KBM-7 (cell line): ENCODE results near the gene PLA2G2F.
A peak's percentile ranks its signal among the peaks of the same experiment; 100 is the strongest.
"Not testable (repeated sequence)": the region's sequence is repeated elsewhere in the genome, so short reads cannot be mapped to it uniquely, and the experiment has no call there.

Experiments used
- DNase-seq: peaks from one replicate; pipeline ENCODE4 v3.0.0-alpha.2; 2015
- in situ Hi-C: fragments of 300-500 bp; cut with MboI; formaldehyde crosslinking; loops from 2 replicates; pipeline ENCODE4 v1.14.3; 2020; ENCODE audit warnings: low sequenced_read_pairs, low pct_unique_long_range_greater_than_20kb, mixed read lengths

Gene PLA2G2F

GRCh38 chr1:20111452-20111851, 27.7 kb upstream of the PLA2G2F start:
- in situ Hi-C loops, result no loop called here
- no peak for DNase-seq

DNA sequence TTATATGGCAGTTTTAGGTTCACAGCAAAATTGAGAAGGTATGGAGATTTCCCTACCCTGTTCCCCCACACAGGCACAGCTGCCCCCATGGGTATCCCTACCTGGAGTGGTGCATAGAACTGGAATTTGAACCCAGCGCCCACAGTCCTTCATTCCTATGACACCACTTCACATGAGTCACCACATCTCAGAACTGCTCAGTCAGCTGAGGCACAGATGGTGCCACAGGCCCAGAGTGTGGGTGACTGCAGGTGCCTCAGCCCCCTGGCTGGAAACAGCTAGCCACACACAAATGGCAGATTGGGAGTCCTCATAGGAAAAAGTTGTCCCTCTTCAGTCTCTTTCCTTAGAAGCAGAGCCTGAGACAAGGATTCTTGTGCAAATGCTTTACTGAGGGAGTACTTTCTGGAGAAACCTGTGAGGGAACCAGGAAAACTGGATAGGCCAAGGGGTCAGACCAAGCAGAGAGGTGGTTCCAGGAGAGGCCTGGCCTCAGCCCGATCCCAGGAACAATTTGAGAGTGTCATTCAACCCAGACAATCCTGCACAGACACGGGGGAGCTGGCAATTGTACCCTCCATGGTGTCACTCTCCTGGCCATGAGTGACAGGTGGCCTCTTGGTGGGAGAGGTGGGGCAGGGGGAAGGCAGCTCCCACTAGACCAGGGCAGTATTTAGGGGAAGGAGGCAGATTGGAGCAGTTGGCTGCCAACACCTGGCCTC, 26.7 kb upstream of the PLA2G2F start:
- in situ Hi-C loops, result no loop called here
- DNase-seq, result no peak

GRCh38 chr1:20114021-20114648, 25.0 kb upstream of the PLA2G2F start:
- in situ Hi-C loops, result no loop called here
- no peak for DNase-seq

- in situ Hi-C loops, result no loop called here
- no peak for DNase-seq
Observed at GRCh38 chr1:20115479-20115878, 23.6 kb upstream of the PLA2G2F start.

DNA sequence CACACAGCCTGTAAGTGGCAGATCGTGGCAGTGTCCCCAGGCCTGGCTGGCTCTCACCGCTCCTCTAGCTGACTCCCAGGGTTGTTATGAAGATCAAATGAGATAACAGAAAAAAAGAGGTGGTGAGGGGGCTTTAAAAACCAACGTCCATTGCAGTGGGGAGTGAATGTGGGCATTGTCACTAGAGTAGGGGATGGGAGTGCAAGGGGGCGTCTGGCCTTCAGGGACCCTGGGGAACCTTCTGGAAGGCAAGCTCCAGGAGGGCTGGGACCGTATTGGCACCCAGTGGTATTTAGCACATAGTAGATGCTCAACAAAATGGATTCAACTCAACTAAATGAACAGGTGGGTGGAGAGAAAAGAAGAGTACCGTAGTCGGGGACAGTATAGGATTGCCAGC, 23.2 kb upstream of the PLA2G2F start:
- no peak for DNase-seq
- in situ Hi-C loops, result no loop called here

DNA sequence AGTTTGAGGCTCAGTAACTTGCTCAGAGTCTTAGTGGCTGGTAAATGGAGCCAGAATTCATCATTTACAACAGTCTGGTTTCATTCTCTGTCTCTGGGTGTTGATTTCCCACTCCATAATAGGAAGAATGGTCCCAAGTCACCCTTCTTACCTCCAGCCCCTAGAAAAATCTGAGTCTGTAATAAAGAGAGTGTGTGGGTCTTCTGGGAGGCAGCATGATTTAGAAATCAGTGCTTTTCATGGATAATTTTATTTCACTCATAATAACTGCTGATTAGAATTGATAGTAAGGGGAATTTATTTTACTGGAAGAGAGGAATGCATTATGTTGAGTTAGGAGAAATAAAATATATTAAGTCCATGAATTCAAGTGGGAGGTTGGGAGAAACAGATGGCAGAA, 21.9 kb upstream of the PLA2G2F start:
- no peak for DNase-seq
- in situ Hi-C loops, result no loop called here

- DNase-seq, result no peak
- in situ Hi-C loops, result no loop called here
Observed at GRCh38 chr1:20119347-20119746, 19.8 kb upstream of the PLA2G2F start, which contains the start of gene PLA2G2D. Gene PLA2G2D (minus strand): TSS chr1:20119536. CDS start chr1:20119498, 38 bp downstream.

DNA sequence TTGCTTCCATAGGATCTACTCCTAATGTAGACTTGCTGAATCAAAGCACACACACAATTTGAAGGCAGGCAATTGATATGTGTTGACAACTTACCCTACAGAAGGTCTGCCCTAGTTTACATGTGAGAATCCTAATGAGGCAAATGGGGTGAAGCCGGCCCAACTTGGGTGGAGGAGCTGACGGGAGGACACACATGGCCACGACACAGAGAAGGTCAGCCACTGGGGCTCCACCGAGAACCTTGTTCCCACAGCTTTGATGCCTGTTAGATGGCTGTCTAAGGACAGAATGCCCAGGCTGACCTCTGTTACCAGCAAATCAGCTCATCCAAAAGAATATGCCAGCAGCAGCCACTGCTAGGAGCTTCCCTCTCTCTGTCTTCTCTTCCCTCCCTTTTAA, 18.3 kb upstream of the PLA2G2F start:
- in situ Hi-C loops, result no loop called here
- DNase-seq, result no peak

GRCh38 chr1:20123722-20124455, 15.2 kb upstream of the PLA2G2F start:
- peak; percentile 41 for DNase-seq
- in situ Hi-C loops, result no loop called here

DNA sequence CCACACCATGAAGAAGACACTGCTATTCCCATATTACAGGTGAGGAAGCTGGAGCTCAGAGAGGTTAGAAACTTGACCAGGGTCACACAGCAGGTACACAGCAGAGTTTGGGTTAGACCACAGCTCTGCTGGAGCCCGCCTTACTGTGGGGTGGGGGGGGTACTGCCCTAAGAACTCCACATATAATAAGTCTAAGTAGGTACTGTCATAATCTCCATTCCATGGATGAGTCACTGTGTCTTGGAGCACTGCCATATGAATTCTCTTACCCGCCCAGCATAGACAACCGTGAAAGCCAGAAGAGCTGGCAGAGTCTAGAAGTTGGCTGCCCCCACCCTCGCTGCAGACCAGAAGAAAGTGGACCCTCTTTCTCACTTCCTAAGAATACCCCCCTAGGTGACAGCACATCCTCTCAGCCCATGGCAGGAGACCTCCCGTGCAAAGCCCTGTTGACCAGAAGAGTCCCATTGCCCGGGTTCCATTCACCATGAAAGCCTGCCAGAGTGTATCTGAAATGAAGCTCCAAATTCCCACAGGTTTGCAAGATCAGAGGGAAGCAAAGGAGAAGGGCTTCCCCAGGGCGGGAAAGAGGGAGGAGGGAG, 14.6 kb upstream of the PLA2G2F start:
- peak; percentile 12 for DNase-seq

GRCh38 chr1:20125100-20125499, 14.0 kb upstream of the PLA2G2F start:
- in situ Hi-C loops, result no loop called here
- no peak for DNase-seq

More for the DNA sequence above, 14.6 kb upstream of the PLA2G2F start:
- in situ Hi-C loops, result no loop called here

- in situ Hi-C loops, result no loop called here
- DNase-seq, result no peak
Observed at GRCh38 chr1:20126041-20126805, 12.9 kb upstream of the PLA2G2F start.

GRCh38 chr1:20126806-20127440, 12.2 kb upstream of the PLA2G2F start:
- in situ Hi-C loops, result no loop called here

DNA sequence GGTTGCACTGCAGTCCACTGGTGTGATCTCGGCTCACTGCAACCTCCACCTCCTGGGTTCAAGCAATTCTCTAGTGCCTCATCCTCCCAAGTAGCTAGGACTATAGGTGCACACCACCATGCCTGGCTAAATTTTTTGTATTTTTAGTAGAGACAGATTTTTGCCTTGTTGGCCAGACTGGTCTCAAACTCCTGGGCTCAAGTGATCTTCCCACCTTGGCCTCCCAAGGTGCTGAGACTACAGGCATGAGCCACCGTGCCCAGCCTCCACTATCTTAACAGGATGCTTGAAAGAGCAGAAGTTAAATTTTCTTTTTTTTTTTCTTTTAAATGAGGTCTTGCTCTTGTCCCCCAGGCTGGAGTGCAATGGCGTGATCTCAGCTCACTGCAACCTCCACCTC, 8.6 kb upstream of the PLA2G2F start:
- in situ Hi-C loops, DNase-seq: not testable (repeated sequence)

More at GRCh38 chr1:20126806-20127440, 12.2 kb upstream of the PLA2G2F start:
- DNase-seq, result no peak

GRCh38 chr1:20134995-20135394, 4.1 kb upstream of the PLA2G2F start:
- in situ Hi-C loops, result no loop called here
- no peak for DNase-seq

DNA sequence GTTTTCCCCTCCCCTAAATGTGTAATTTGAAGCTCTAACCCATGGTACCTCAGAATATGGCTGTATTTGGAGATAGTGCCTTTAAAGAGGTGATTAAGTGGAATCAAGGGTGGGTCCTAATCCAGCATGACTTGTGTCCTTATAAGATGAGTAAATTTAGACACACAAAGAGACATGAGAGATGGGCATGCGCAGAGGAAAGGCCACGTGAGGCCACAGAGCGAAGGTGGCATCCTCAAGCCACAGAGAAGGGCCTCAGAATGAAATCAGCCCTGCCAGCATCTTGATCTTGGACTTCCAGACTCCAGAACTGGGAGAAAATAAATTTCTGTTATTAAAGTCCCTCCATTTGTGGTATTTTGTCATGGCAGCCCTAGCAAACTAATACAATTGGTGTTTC, 2.9 kb upstream of the PLA2G2F start:
- no peak for DNase-seq
- in situ Hi-C loops, result no loop called here

- no peak for DNase-seq
- in situ Hi-C loops, result no loop called here
Observed at GRCh38 chr1:20137055-20137454, 2.1 kb upstream of the PLA2G2F start.

GRCh38 chr1:20137604-20138003, 1.5 kb upstream of the PLA2G2F start:
- in situ Hi-C loops, result no loop called here
- no peak for DNase-seq

- in situ Hi-C loops, result no loop called here
- DNase-seq, result no peak
Observed at GRCh38 chr1:20138346-20138745, 777 bp upstream of the PLA2G2F start.
